ENCODE data around the gene ZNF770.

ZNF770 gene

DNA sequence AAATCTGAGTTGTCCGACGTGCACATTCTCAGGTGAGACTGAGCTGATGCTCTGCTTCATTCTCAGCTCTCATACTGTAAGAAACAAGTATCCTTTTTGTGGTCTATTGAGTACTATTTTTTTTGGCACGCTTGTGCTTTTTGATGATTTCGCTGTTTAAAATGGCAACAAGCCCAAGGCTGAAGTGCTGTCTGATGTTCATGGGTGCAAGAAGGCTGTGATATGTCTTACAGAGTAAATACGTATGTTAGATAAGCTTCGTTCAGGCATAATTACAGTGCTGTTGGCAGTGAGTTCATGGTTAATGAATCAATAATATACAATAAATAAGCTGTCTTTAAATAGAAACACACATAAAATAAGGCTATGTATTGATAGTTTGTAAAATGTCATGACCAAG lies 45.7 kb downstream of the ZNF770 start:
- Histone ChIP-seq H3F3A (ENCODE audit: insufficient read depth, low read length) (0 out of 2 replicates have a peak, but pooled peaks cover 5% of the 10 kb centered on the region), H3K9me2 (replicated peaks; ENCODE audit: insufficient read depth, low read length) (no peaks in the 10 kb centered on the region), H2AFZ (ENCODE audit: low read length) (no peak overlapping the region), H3K36me3 (replicated peaks; ENCODE audit: insufficient read depth, low read length) (peaks cover 12% of the 10 kb centered on the region; the same call in 1 of the 2 replicates), H3K79me2 (ENCODE audit: low read length) (no peaks in the 10 kb centered on the region), H3K4me2 (ENCODE audit: low read depth, low read length) (no peak overlapping the region), H3K9ac (ENCODE audit: low read length) (no peak overlapping the region), H3K27ac (ENCODE audit: low read length) (no peak overlapping the region), H3K27me3 (replicated peaks; ENCODE audit: insufficient read depth, low read length) (no peaks in the 10 kb centered on the region), H3K4me1 (ENCODE audit: low read length) (no peaks in the 10 kb centered on the region), H4K20me1 (ENCODE audit: insufficient read depth, low read length) (no peaks in the 10 kb centered on the region), H3K4me3 (ENCODE audit: low read length) (no peak overlapping the region), H3K9me3 (replicated peaks; ENCODE audit: insufficient read depth, low read length) (no peaks in the 10 kb centered on the region)
- DNase-seq, result no peak
- TF ChIP-seq EZH2phosphoT487 (IDR thresholded peaks at IDR 0.05; ENCODE audit: low read length) (no peak), EZH2 (optimal IDR thresholded peaks at IDR 0.05; ENCODE audit: low read depth, low read length) (no peak)
- TF ChIP-seq, protein P1, sequence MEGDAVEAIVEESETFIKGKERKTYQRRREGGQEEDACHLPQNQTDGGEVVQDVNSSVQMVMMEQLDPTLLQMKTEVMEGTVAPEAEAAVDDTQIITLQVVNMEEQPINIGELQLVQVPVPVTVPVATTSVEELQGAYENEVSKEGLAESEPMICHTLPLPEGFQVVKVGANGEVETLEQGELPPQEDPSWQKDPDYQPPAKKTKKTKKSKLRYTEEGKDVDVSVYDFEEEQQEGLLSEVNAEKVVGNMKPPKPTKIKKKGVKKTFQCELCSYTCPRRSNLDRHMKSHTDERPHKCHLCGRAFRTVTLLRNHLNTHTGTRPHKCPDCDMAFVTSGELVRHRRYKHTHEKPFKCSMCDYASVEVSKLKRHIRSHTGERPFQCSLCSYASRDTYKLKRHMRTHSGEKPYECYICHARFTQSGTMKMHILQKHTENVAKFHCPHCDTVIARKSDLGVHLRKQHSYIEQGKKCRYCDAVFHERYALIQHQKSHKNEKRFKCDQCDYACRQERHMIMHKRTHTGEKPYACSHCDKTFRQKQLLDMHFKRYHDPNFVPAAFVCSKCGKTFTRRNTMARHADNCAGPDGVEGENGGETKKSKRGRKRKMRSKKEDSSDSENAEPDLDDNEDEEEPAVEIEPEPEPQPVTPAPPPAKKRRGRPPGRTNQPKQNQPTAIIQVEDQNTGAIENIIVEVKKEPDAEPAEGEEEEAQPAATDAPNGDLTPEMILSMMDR (IDR thresholded peaks at IDR 0.05; ENCODE audit: low read length), result no peak

DNA sequence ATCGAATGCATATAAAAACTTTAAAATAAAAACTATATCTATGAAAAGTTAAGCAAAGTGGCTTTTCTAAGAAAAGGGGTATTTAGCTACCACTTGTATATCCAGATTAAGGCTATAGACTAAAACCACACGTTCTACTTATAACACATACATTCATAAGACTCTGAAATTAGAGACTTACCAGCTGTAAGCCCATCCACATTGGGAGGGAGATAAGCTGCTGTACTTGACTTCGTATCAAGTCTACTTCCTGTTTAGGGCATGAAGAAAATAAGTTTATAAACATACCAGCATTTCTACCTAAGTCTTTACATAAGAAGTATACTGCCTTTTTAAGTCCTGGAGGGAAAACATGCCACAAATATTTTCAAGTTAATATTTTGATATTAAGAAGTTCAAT lies 46.3 kb downstream of the ZNF770 start:
- H4K20me1 ChIP-seq (ENCODE audit: insufficient read depth, low read length), result no peaks in the 10 kb centered on the region
- H3K79me2 ChIP-seq (ENCODE audit: low read length), result no peaks in the 10 kb centered on the region
- DNase-seq, result no peak
- no peak overlapping the region for H2AFZ ChIP-seq (ENCODE audit: low read length)
- H3K9ac ChIP-seq (ENCODE audit: low read length), result no peak overlapping the region
- peaks cover 12% of the 10 kb centered on the region; the same call in 1 of the 2 replicates for H3K36me3 ChIP-seq (replicated peaks; ENCODE audit: insufficient read depth, low read length)
- no peak overlapping the region for H3K27ac ChIP-seq (ENCODE audit: low read length)
- TF ChIP-seq EZH2phosphoT487 (IDR thresholded peaks at IDR 0.05; ENCODE audit: low read length), result no peak
- TF ChIP-seq, protein P1 (IDR thresholded peaks at IDR 0.05; ENCODE audit: low read length), result no peak
- no peak for TF ChIP-seq EZH2 (optimal IDR thresholded peaks at IDR 0.05; ENCODE audit: low read depth, low read length)
- H3K4me3 ChIP-seq (ENCODE audit: low read length), result no peak overlapping the region
- H3K4me1 ChIP-seq (ENCODE audit: low read length), result no peaks in the 10 kb centered on the region
- H3F3A ChIP-seq (ENCODE audit: insufficient read depth, low read length), result 0 out of 2 replicates have a peak, but pooled peaks cover 5% of the 10 kb centered on the region
- H3K27me3 ChIP-seq (replicated peaks; ENCODE audit: insufficient read depth, low read length), result no peaks in the 10 kb centered on the region
- H3K9me2 ChIP-seq (replicated peaks; ENCODE audit: insufficient read depth, low read length), result no peaks in the 10 kb centered on the region
- no peaks in the 10 kb centered on the region for H3K9me3 ChIP-seq (replicated peaks; ENCODE audit: insufficient read depth, low read length)
- H3K4me2 ChIP-seq (ENCODE audit: low read depth, low read length), result no peak overlapping the region

DNA sequence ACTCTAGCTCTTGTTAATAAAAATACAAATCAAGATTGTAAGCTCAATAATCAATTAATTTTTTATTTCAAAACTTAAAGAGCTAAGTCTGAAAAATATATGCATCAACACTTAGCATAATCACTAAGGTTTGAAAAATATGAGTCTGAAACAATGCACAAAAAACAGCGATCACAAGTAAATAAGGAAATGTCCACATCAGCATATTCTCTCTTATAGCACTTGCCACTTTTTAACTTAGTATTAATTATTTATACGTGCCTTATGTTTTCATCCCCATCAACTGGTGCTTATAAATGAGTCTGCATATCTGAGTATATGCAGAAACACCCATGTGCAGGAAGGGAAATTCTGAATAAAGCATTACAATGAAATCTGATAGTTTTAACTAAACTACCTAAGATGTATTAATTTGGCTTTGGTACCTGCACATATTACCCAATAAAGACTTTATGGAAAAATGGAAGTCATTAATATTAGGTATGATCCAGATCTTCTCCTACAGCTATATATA lies 46.8 kb downstream of the ZNF770 start:
- H3K9me3 ChIP-seq (replicated peaks; ENCODE audit: insufficient read depth, low read length), result no peaks in the 10 kb centered on the region
- no peak for DNase-seq
- H3F3A ChIP-seq (ENCODE audit: insufficient read depth, low read length), result 0 out of 2 replicates have a peak, but pooled peaks cover 5% of the 10 kb centered on the region
- H4K20me1 ChIP-seq (ENCODE audit: insufficient read depth, low read length), result no peaks in the 10 kb centered on the region
- peaks cover 12% of the 10 kb centered on the region; the same call in 1 of the 2 replicates for H3K36me3 ChIP-seq (replicated peaks; ENCODE audit: insufficient read depth, low read length)
- no peaks in the 10 kb centered on the region for H3K4me1 ChIP-seq (ENCODE audit: low read length)
- H3K27me3 ChIP-seq (replicated peaks; ENCODE audit: insufficient read depth, low read length), result no peaks in the 10 kb centered on the region
- H3K4me3 ChIP-seq (ENCODE audit: low read length), result no peak overlapping the region
- H3K9me2 ChIP-seq (replicated peaks; ENCODE audit: insufficient read depth, low read length), result no peaks in the 10 kb centered on the region
- no peak overlapping the region for H3K9ac ChIP-seq (ENCODE audit: low read length)
- TF ChIP-seq EZH2 (optimal IDR thresholded peaks at IDR 0.05; ENCODE audit: low read depth, low read length) (no peak), EZH2phosphoT487 (IDR thresholded peaks at IDR 0.05; ENCODE audit: low read length) (no peak)
- TF ChIP-seq, protein P1 (IDR thresholded peaks at IDR 0.05; ENCODE audit: low read length), result no peak
- H3K79me2 ChIP-seq (ENCODE audit: low read length), result no peaks in the 10 kb centered on the region
- no peak overlapping the region for H3K27ac ChIP-seq (ENCODE audit: low read length)
- no peak overlapping the region for H3K4me2 ChIP-seq (ENCODE audit: low read depth, low read length)
- H2AFZ ChIP-seq (ENCODE audit: low read length), result no peak overlapping the region
